ENCODE measurements around the gene NANS. TPM values are rescaled to one million over a fixed set of nuclear protein-coding genes. Genes with fewer than 3 reads are reported as not detected.
"Not testable (repeated sequence)": the region's sequence is repeated elsewhere in the genome, so short reads cannot be mapped to it uniquely, and the experiment has no call there.

Gene NANS
- total RNA-seq, 2 donors from 2014 or later: 31.4 to 45.2 TPM

DNA sequence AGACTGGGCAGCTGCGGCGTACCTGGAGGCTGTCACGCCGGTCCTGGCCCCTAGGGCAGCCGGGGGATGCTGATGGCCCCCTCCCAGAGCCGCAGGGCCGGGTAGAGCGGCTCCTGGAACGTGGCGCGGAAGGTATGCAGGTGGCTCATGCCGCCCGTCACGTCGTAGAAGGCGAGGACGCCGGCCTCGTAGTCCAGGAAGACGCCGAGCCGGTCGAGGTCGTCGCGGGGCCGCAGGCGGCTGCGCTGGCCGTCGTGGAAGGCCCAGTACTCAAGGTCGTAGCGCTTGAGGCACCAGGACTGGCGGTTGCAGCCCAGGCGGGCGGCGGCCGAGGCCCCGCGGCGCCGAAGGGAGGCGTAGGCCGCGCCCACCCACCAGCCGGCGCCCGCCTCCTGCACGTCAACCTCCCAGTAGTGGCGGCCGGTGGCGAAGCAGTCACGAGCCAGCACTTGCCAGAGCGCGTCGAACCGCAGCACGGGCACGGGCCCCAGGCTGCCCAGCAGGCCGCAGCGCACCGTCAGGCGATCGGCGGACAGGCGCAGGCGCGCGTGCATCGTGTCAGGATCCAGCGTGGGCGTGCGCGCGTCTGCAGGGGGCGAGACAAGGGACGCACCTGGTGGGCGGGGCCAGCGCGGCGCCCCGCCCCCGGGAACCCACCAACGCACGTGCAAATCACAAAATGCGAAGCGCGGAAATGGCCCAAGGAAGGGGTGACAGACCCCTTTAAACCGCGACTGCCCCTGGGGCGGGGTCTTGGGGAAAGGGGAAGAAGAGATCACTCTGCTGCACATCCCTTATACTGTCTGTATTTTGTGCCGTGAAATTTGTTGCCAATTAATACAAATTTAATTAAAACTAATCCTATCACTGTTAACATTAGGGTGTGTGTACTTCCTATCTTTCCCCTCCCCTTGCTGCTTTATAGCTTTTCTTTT lies 31.2 kb downstream of the NANS start:
- H3K36me3 ChIP-seq (replicated peaks in 1 of 2; ENCODE audit: insufficient read depth in 1 of 2, low read depth in 2 of 2): peaks cover 0 to 3% of the 10 kb centered on the region in 2 donors
- intact Hi-C loops (cut with DNase I): no loop called here
- peak in 3 of 4 donors; percentile 14 to 33 (median 20) for DNase-seq
- no peak overlapping the region for H3K27ac ChIP-seq
- TF ChIP-seq CTCF (IDR thresholded peaks at IDR 0.05) (no peak), POLR2A (IDR thresholded peaks at IDR 0.05) (no peak)
- no peak overlapping the region for H3K4me3 ChIP-seq
- H3K9me3 ChIP-seq: no peaks in the 10 kb centered on the region
- WGBS, 2 donors: 25 to 35% methylated on average over 23 to 64 of the region's 92 CpGs
- H3K4me1 ChIP-seq: peaks cover 5% of the 10 kb centered on the region
- ATAC-seq: peak; percentile 67
- H3K27me3 ChIP-seq: no peaks in the 10 kb centered on the region

DNA sequence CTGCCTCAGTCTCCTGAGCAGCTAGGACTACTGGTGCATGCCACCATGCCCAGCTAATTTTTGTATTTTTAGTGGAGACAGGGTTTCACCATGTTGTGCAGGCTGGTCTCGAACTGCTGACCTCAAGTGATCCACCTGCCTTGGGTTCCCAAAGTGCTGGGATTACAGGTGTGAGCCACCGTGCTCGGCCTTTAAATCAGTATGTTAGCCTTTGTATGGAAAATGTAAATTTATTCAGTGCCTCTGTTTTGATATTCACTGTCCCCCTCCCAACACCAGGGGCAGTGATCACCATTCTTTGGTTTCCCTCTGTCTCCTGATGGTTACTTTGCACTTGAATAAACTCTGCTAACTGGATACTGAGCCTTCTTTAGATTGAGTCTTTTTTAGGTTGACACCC lies 34.1 kb downstream of the NANS start:
- H3K4me3 ChIP-seq; intact Hi-C loops (cut with DNase I); ATAC-seq; DNase-seq; H3K36me3 ChIP-seq (replicated peaks in 1 of 2; ENCODE audit: insufficient read depth in 1 of 2, low read depth in 2 of 2); H3K27ac ChIP-seq; H3K27me3 ChIP-seq; H3K9me3 ChIP-seq; H3K4me1 ChIP-seq: not testable (repeated sequence)
- WGBS, 2 donors: 75 to 83% methylated on average over 3 of the region's 3 CpGs

- DNase-seq (no peak), ATAC-seq (no peak)
- peaks cover 5% of the 10 kb centered on the region for H3K4me1 ChIP-seq
- no peak for TF ChIP-seq CTCF (IDR thresholded peaks at IDR 0.05)
- no peak overlapping the region for H3K27ac ChIP-seq
- intact Hi-C loops (cut with DNase I): no loop called here
- WGBS, 2 donors: 64 to 75% methylated on average over 17 of the region's 17 CpGs
- H3K4me3 ChIP-seq: no peak overlapping the region
- H3K36me3 ChIP-seq (replicated peaks in 1 of 2; ENCODE audit: insufficient read depth in 1 of 2, low read depth in 2 of 2): no peaks in the 10 kb centered on the region
- H3K9me3 ChIP-seq: no peaks in the 10 kb centered on the region
- H3K27me3 ChIP-seq: no peaks in the 10 kb centered on the region
Observed at GRCh38 chr9:98091735-98092612, 35.4 kb downstream of the NANS start.

- ATAC-seq (no peak), DNase-seq (no peak)
- 77% methylated on average over 11 of the region's 11 CpGs for WGBS, 2 donors
- TF ChIP-seq CTCF (IDR thresholded peaks at IDR 0.05): no peak
- no peak for TF ChIP-seq POLR2A (IDR thresholded peaks at IDR 0.05)
- H3K4me1 ChIP-seq: peaks cover 5% of the 10 kb centered on the region
- no peak overlapping the region for H3K4me3 ChIP-seq
- intact Hi-C loops (cut with DNase I): no loop called here
- H3K36me3 ChIP-seq (replicated peaks in 1 of 2; ENCODE audit: insufficient read depth in 1 of 2, low read depth in 2 of 2): no peaks in the 10 kb centered on the region
- H3K27ac ChIP-seq: no peak overlapping the region
- no peaks in the 10 kb centered on the region for H3K9me3 ChIP-seq
- no peaks in the 10 kb centered on the region for H3K27me3 ChIP-seq
Observed at GRCh38 chr9:98092613-98092931, 36.0 kb downstream of the NANS start.

DNA sequence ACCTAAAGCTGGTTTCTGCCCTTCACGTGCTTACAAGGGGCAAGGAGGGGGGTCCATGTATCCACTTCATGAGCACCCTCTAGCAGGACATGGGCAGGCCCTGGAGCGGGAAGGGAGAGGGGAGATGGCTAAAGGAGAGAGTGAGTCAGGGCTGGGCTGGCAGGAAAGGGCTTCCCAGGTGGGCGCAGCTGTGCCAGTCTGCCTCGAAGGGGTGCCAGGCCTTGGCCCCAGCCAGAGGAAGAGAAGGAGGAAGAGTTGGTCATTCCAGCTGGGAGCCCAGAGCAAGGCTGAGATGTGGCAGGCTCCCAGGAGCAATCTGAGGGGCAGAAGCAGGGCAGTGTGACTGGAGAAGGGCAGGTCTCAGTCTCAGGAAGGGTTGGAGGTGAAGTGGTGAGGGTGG lies 37.8 kb downstream of the NANS start:
- no peaks in the 10 kb centered on the region for H3K36me3 ChIP-seq (replicated peaks in 1 of 2; ENCODE audit: insufficient read depth in 1 of 2, low read depth in 2 of 2)
- no peaks in the 10 kb centered on the region for H3K9me3 ChIP-seq
- no peaks in the 10 kb centered on the region for H3K27me3 ChIP-seq
- H3K4me3 ChIP-seq: no peak overlapping the region
- no peak for TF ChIP-seq POLR2A (IDR thresholded peaks at IDR 0.05)
- TF ChIP-seq CTCF (IDR thresholded peaks at IDR 0.05): no peak
- WGBS, 2 donors: 78 to 88% methylated on average over 4 of the region's 4 CpGs
- H3K27ac ChIP-seq: no peak overlapping the region
- no peak for ATAC-seq
- H3K4me1 ChIP-seq: peaks cover 6% of the 10 kb centered on the region
- intact Hi-C loops (cut with DNase I): no loop called here
- DNase-seq: no peak

Data from body of pancreas (tissue), 4 donors.